Epithelial cell of esophagus (primary cell): ENCODE measurements around the gene PCK1.

Experiments used
- DNase-seq: peaks from one replicate; pipeline ENCODE4 v3.0.0; 2010; ENCODE audit warnings: low read depth
- H3K4me3 ChIP-seq: 2 replicates; pipeline ENCODE4 v1.5.1; 2011; ENCODE audit warnings: mild to moderate bottlenecking, low read length, control low read depth
- TF ChIP-seq, protein P1 (sequence below): IDR thresholded peaks from 2 replicates; pipeline ENCODE4 v1.5.1; 2011; ENCODE audit warnings: low read depth, mild to moderate bottlenecking, low read length, control low read depth, inconsistent platforms; ENCODE audit not compliant: insufficient read depth; ENCODE audit errors: missing control alignments

PCK1 gene

DNA sequence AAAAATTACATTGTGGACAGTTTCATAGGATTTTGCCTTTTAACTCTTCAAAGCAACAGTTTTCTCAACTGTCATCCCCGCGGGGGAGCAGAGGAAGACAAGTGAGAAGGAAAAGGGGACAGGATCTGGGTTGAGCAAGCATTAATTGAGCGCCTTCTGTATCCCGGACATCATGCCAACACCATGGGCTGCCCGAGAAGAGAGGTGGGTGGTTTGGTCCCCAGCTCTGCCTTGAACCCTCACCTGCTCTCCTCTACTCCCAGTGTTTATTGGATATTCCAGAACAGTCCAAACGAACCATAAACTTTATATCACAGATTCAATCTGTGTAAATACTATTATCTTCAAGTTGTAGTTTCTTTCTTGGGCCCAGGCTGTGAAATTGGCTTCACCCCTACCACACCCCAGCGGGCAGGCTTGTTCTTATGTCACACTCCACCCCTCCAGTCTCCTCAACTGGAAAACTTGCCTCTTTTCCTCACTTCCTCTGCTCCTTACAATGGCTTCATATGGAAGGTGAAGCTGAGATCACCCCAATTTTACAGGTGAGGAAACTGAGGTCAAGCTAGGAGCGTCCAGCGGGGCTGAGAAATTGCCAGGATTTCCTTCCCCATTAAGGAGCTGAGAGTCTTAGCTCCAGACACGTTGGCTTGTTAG is 6.0 kb downstream of the PCK1 start:
- H3K4me3 ChIP-seq: no peak overlapping the region
- TF ChIP-seq, protein P1, sequence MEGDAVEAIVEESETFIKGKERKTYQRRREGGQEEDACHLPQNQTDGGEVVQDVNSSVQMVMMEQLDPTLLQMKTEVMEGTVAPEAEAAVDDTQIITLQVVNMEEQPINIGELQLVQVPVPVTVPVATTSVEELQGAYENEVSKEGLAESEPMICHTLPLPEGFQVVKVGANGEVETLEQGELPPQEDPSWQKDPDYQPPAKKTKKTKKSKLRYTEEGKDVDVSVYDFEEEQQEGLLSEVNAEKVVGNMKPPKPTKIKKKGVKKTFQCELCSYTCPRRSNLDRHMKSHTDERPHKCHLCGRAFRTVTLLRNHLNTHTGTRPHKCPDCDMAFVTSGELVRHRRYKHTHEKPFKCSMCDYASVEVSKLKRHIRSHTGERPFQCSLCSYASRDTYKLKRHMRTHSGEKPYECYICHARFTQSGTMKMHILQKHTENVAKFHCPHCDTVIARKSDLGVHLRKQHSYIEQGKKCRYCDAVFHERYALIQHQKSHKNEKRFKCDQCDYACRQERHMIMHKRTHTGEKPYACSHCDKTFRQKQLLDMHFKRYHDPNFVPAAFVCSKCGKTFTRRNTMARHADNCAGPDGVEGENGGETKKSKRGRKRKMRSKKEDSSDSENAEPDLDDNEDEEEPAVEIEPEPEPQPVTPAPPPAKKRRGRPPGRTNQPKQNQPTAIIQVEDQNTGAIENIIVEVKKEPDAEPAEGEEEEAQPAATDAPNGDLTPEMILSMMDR: no peak
- DNase-seq: no peak

DNA sequence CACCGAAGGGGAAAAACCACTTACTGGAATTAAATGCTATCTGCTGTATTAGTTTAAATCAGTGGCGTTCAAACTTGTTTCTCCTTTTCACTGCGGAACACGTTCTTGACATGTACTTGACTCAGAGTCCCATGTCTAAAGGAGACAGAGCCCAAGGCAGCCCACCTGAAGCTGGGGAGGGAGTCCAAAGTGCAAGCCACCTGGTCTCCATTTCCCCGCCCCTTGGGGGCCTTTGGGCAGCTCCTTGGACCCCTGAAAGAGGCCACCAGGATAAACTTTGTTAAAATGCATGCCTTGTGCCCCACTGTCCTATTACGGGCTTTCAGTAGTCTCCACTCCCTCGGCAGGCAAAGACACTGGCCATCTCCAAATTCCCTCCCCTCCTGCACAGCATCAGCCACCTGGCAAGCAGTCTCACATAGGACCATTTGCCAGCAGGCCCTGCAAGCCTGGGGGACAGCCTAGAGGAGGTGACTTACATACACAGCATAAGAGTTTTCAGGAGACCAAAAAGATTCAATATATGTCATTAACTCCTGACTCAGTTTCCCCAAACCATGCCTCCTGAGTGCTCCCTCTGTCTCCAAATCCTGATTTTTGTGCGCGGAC is 6.7 kb downstream of the PCK1 start:
- no peak for DNase-seq
- TF ChIP-seq, protein P1: no peak
- no peak overlapping the region for H3K4me3 ChIP-seq

DNA sequence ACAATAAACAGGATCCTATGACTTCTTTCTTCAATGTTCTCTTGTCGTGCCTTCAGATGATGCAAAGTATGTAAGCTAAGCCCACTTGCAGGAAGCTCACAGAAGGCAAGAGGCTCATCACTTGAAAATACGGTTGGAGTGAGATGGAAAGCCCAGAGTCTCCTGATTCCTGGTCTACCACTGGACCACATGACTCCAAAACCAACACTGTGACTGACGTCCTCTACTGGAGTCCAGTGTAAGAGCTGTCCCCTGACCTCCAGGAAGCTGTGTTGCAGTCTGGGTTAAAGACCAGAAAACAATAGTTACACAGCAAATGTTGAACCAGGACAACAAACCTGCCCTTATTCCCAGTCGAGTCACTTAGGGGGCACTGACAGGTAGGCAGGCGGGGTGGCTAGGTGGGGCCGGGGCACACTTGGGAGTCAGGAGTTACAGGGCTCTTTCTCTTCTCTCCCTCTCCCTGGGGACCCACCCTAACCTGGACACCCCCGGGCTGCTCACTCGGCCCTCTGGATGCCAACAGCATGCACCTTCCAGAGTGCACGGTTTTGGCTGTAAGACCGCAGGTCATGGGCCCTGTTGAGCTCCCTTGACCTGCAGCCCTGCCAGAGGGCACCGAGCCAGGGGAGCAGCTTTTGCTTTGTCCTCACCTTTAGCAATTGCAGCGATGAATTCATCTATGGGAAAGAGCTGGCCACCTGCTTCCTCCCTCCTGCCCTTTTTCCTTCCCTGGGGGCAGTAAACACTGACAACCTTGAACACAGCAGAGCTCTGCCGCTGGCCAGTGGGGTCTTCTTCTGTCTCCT is 7.4 kb downstream of the PCK1 start:
- H3K4me3 ChIP-seq: no peak overlapping the region
- DNase-seq: no peak
- TF ChIP-seq, protein P1: no peak

DNA sequence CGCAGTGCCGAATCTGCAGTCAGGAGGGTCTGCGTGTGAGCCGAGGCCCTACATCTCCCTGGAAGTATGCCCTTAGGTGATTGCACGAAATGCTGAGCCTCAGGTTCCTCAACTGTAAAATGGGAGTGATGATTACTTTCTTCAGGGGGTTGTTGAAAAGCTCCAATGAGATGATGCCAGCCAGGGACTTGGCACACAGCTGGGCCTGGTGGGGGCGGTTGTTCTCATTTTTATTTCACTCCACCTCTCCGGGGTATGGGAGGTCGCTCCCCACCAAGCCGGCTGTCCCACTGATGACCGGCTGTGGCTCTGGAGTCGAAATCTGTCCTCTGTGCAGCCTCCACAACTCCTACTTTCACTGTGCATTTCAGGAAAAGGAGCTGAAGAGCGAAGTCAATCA is 8.1 kb downstream of the PCK1 start:
- TF ChIP-seq, protein P1: no peak
- H3K4me3 ChIP-seq: no peak overlapping the region

DNA sequence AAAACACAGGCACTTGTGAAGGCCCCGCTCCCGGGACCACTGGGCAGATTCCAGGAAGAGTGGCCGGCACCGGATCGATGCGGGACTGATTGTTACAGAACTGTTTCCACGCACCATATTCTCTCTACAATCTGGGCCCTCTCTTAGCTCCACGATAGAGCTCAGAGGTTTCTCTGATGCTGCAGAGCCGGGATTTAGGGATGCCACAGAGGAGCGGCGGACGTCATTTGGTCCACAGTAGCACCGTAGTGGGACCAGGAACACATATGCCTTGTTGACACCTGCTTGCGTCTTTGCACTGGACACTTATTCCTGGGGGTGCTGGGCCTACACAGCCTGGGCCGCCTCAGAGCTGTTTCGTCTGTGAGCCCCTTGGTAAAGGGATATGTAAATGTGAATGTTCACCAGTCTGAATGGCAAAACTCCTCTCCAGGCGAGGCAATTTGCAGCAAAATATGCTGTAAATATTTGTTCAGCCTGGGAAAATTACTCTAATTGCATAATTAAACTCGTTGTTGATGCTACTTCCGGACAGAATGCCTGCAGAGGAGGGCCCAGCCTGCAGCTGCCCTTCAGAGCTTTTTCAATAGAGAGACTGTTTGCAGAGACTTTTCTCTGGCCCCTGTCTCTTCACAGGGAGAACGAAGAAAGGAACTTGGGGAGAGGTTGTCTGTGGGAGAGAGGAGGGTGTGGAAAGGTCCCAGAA is 9.4 kb downstream of the PCK1 start:
- TF ChIP-seq, protein P1: no peak
- DNase-seq: no peak
- H3K4me3 ChIP-seq: no peak overlapping the region

More for the DNA sequence above, 8.1 kb downstream of the PCK1 start:
- DNase-seq: no peak

DNA sequence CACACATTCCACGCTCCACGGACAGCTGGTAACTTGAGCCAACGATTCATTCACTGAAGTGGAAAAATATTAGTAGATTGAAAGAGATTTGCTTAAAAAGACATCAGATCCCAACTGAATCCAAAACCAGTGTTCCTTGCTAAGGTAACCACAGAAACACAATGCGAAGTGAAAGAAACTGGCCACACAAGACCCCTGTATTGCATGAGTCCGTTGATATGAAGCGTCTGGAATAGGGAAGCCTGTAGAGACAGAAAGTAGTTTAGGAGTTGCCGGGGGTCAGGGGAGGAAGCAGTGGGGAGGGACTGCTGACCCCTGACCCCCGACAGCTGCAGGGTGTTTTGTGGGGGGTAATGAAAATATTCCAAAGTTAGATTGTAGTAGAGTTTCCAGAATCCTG is 10.0 kb downstream of the PCK1 start:
- no peak for DNase-seq
- TF ChIP-seq, protein P1: no peak
- no peak overlapping the region for H3K4me3 ChIP-seq
